Measurements from ENCODE around the gene CACNA1D.

The CACNA1D gene

GRCh38 chr3:53496984-53497383 is 2.6 kb downstream of the CACNA1D start:
- no peaks in the 10 kb centered on the region for H3F3A ChIP-seq (ENCODE audit: insufficient read depth)
- no peak overlapping the region for H3K4me3 ChIP-seq (ENCODE audit: insufficient read depth, low read length, poor library complexity, severe bottlenecking)
- H3K36me3 ChIP-seq (ENCODE audit: low read length), result no peaks in the 10 kb centered on the region
- H3K4me2 ChIP-seq (ENCODE audit: low read depth, low read length, poor library complexity, severe bottlenecking), result no peak overlapping the region
- no peak overlapping the region for H2AFZ ChIP-seq (ENCODE audit: low read depth, low read length, severe bottlenecking)
- no peaks in the 10 kb centered on the region for H3K79me2 ChIP-seq (ENCODE audit: insufficient read depth, low read length)
- H3K9me2 ChIP-seq (replicated peaks; ENCODE audit: insufficient read depth, low read length), result no peaks in the 10 kb centered on the region
- H4K20me1 ChIP-seq (ENCODE audit: low read depth, low read length), result no peaks in the 10 kb centered on the region
- no peak for TF ChIP-seq CTCF (IDR thresholded peaks at IDR 0.05; ENCODE audit: insufficient read depth, low read length, poor library complexity, severe bottlenecking)
- TF ChIP-seq EZH2phosphoT487 (conservative IDR thresholded peaks at IDR 0.05; ENCODE audit: low read length), result no peak
- no peaks in the 10 kb centered on the region for H3K27me3 ChIP-seq (ENCODE audit: low read length)
- H3K27ac ChIP-seq (ENCODE audit: low read depth, low read length), result no peak overlapping the region
- H3K9me3 ChIP-seq (ENCODE audit: insufficient read depth, low read length), result no peaks in the 10 kb centered on the region
- no peak overlapping the region for H3K9ac ChIP-seq (ENCODE audit: low read length)

- no peaks in the 10 kb centered on the region for H3K27me3 ChIP-seq (ENCODE audit: low read length)
- H3K9me2 ChIP-seq (replicated peaks; ENCODE audit: insufficient read depth, low read length), result no peaks in the 10 kb centered on the region
- H2AFZ ChIP-seq (ENCODE audit: low read depth, low read length, severe bottlenecking), result no peak overlapping the region
- H3K36me3 ChIP-seq (ENCODE audit: low read length), result no peaks in the 10 kb centered on the region
- H3K9me3 ChIP-seq (ENCODE audit: insufficient read depth, low read length), result no peaks in the 10 kb centered on the region
- H3K4me3 ChIP-seq (ENCODE audit: insufficient read depth, low read length, poor library complexity, severe bottlenecking), result no peak overlapping the region
- H3F3A ChIP-seq (ENCODE audit: insufficient read depth), result no peaks in the 10 kb centered on the region
- no peaks in the 10 kb centered on the region for H4K20me1 ChIP-seq (ENCODE audit: low read depth, low read length)
- TF ChIP-seq EZH2phosphoT487 (conservative IDR thresholded peaks at IDR 0.05; ENCODE audit: low read length) (no peak), CTCF (IDR thresholded peaks at IDR 0.05; ENCODE audit: insufficient read depth, low read length, poor library complexity, severe bottlenecking) (no peak)
- no peak overlapping the region for H3K9ac ChIP-seq (ENCODE audit: low read length)
- H3K27ac ChIP-seq (ENCODE audit: low read depth, low read length), result no peak overlapping the region
- H3K79me2 ChIP-seq (ENCODE audit: insufficient read depth, low read length), result no peaks in the 10 kb centered on the region
- no peak overlapping the region for H3K4me2 ChIP-seq (ENCODE audit: low read depth, low read length, poor library complexity, severe bottlenecking)
Measured at GRCh38 chr3:53498806-53499641, 4.6 kb downstream of the CACNA1D start.

GRCh38 chr3:53500165-53500777 is 5.9 kb downstream of the CACNA1D start:
- TF ChIP-seq EZH2phosphoT487 (conservative IDR thresholded peaks at IDR 0.05; ENCODE audit: low read length) (no peak), CTCF (IDR thresholded peaks at IDR 0.05; ENCODE audit: insufficient read depth, low read length, poor library complexity, severe bottlenecking) (no peak)

More at GRCh38 chr3:53500165-53500777, 5.9 kb downstream of the CACNA1D start:
- Histone ChIP-seq H3F3A (ENCODE audit: insufficient read depth) (no peaks in the 10 kb centered on the region), H3K79me2 (ENCODE audit: insufficient read depth, low read length) (no peaks in the 10 kb centered on the region), H3K36me3 (ENCODE audit: low read length) (no peaks in the 10 kb centered on the region), H3K9ac (ENCODE audit: low read length) (no peak overlapping the region), H3K27me3 (ENCODE audit: low read length) (no peaks in the 10 kb centered on the region), H3K9me2 (replicated peaks; ENCODE audit: insufficient read depth, low read length) (no peaks in the 10 kb centered on the region), H3K27ac (ENCODE audit: low read depth, low read length) (no peak overlapping the region), H3K4me2 (ENCODE audit: low read depth, low read length, poor library complexity, severe bottlenecking) (no peak overlapping the region), H3K4me3 (ENCODE audit: insufficient read depth, low read length, poor library complexity, severe bottlenecking) (no peak overlapping the region), H3K9me3 (ENCODE audit: insufficient read depth, low read length) (no peaks in the 10 kb centered on the region), H2AFZ (ENCODE audit: low read depth, low read length, severe bottlenecking) (no peak overlapping the region), H4K20me1 (ENCODE audit: low read depth, low read length) (no peaks in the 10 kb centered on the region)

Measured in SU-DHL-6 (cell line).